MCF 10A (cell line): ENCODE measurements around the gene CAPN15. TPM values are rescaled to one million over a fixed set of nuclear protein-coding genes. Genes with fewer than 3 reads are reported as not detected.
"Not testable (repeated sequence)": the region's sequence is repeated elsewhere in the genome, so short reads cannot be mapped to it uniquely, and the experiment has no call there.

Experiments
- BruUV-seq: library from RNA; stranded (reverse); fragments of 400-500 nt; replicated peaks from 2 replicates; lab custom pipeline; 2021; lab: Mats Ljungman, UMichigan
- CTCF ChIA-PET: fragments of 300-600 bp; sonication (Branson Sonifier 250); formaldehyde crosslinking; extraction: SDS; loops from one replicate; lab custom pipeline; 2021; ENCODE audit warnings: antibody characterized with exemption, inconsistent platforms; lab: Yijun Ruan, JAX
- POLR2A ChIA-PET: fragments of 300-600, 350-650 bp; sonication (Branson Sonifier 250); formaldehyde crosslinking; extraction: SDS; loops from one replicate; lab custom pipeline; 2020; ENCODE audit warnings: antibody characterized with exemption, inconsistent platforms; lab: Yijun Ruan, JAX
- DNase-seq: peaks from one replicate; pipeline ENCODE4 v3.0.0-alpha.2; 2018; ENCODE audit not compliant: unreplicated experiment
- H3K27ac Mint-ChIP-seq: one replicate; pipeline ENCODE4 v1.8.0; 2022; ENCODE audit warnings: mild to moderate bottlenecking, low read depth, mixed read lengths; ENCODE audit not compliant: unreplicated experiment
- H3K27me3 Mint-ChIP-seq: one replicate; pipeline ENCODE4 v1.8.0; 2022; ENCODE audit warnings: mixed read lengths; ENCODE audit not compliant: insufficient read depth, unreplicated experiment
- H3K36me3 Mint-ChIP-seq: one replicate; pipeline ENCODE4 v1.8.0; 2022; ENCODE audit warnings: mild to moderate bottlenecking, moderate library complexity, mixed read lengths; ENCODE audit not compliant: insufficient read depth, unreplicated experiment
- H3K4me1 Mint-ChIP-seq: one replicate; pipeline ENCODE4 v1.8.0; 2022; ENCODE audit warnings: mixed read lengths; ENCODE audit not compliant: insufficient read depth, unreplicated experiment
- H3K4me3 Mint-ChIP-seq: one replicate; pipeline ENCODE4 v1.8.0; 2022; ENCODE audit warnings: mild to moderate bottlenecking, moderate library complexity, mixed read lengths; ENCODE audit not compliant: unreplicated experiment
- H3K9me3 Mint-ChIP-seq: one replicate; pipeline ENCODE4 v1.8.0; 2022; ENCODE audit warnings: mixed read lengths; ENCODE audit not compliant: unreplicated experiment
- intact Hi-C: fragments of 100-400 bp; cut with micrococcal nuclease; formaldehyde crosslinking; loops from 2 replicates; pipeline ENCODE4 v1.14.1; 2022
- total RNA-seq: library from RNA; stranded (reverse); gene quantifications from 2 replicates; pipeline ENCODE4 v1.2.3, GENCODE V29; 2022
- TF ChIP-seq, protein P1 (sequence below): fragments of 200-600 bp; IDR thresholded peaks from one replicate; pipeline ENCODE4 v1.8.0; 2022; ENCODE audit warnings: antibody characterized with exemption, mild to moderate bottlenecking; ENCODE audit not compliant: unreplicated experiment

CAPN15 gene
- total RNA-seq, 1 experiment from 2014 or later, result 81.1 TPM

GRCh38 chr16:505479-506245 is 21.9 kb upstream of the CAPN15 start:
- intact Hi-C loops, result no loop called here
- POLR2A ChIA-PET, result interaction anchor here (1.4 kb wide), 1 partner anchor 17 kb away, joined by 5 read pairs; no protein-coding TSS in a partner anchor
- DNase-seq, result no peak
- H3K4me1 Mint-ChIP-seq, result no peaks in the 10 kb centered on the region
- no TSS peak for BruUV-seq
- CTCF ChIA-PET, result interaction anchor here (0.9 kb wide), 1 partner anchor 15 kb away, joined by 4 read pairs; no protein-coding TSS in a partner anchor
- H3K27ac Mint-ChIP-seq, result no peak overlapping the region
- TF ChIP-seq, protein P1, sequence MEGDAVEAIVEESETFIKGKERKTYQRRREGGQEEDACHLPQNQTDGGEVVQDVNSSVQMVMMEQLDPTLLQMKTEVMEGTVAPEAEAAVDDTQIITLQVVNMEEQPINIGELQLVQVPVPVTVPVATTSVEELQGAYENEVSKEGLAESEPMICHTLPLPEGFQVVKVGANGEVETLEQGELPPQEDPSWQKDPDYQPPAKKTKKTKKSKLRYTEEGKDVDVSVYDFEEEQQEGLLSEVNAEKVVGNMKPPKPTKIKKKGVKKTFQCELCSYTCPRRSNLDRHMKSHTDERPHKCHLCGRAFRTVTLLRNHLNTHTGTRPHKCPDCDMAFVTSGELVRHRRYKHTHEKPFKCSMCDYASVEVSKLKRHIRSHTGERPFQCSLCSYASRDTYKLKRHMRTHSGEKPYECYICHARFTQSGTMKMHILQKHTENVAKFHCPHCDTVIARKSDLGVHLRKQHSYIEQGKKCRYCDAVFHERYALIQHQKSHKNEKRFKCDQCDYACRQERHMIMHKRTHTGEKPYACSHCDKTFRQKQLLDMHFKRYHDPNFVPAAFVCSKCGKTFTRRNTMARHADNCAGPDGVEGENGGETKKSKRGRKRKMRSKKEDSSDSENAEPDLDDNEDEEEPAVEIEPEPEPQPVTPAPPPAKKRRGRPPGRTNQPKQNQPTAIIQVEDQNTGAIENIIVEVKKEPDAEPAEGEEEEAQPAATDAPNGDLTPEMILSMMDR, result no peak
- no peaks in the 10 kb centered on the region for H3K27me3 Mint-ChIP-seq
- no peaks in the 10 kb centered on the region for H3K9me3 Mint-ChIP-seq
- no peak overlapping the region for H3K4me3 Mint-ChIP-seq
- H3K36me3 Mint-ChIP-seq, result peaks cover 21% of the 10 kb centered on the region

DNA sequence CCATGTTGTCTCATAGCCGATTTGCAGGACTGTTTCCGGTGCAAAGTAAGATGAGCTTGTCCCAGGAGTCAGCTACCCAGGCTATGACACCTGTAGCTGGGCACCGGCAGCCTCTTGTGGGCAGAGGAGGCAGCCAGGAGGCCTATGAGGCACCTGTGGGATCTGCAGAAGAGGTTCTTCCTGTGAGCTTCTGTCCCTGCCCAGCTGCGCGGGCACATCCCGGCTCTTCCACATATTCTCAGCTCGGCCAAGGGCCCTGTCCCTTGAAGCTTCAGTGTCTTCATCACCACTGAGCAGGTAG is 21.3 kb upstream of the CAPN15 start:
- ChIA-PET CTCF (interaction anchor here (0.9 kb wide), 1 partner anchor 14 kb away, joined by 4 read pairs; no protein-coding TSS in a partner anchor), POLR2A (no interaction called here)
- H3K27ac Mint-ChIP-seq, result no peak overlapping the region
- no peaks in the 10 kb centered on the region for H3K9me3 Mint-ChIP-seq
- DNase-seq, result no peak
- no peaks in the 10 kb centered on the region for H3K27me3 Mint-ChIP-seq
- no TSS peak for BruUV-seq
- no peaks in the 10 kb centered on the region for H3K4me1 Mint-ChIP-seq
- peaks cover 17% of the 10 kb centered on the region for H3K36me3 Mint-ChIP-seq
- intact Hi-C loops, result no loop called here
- no peak overlapping the region for H3K4me3 Mint-ChIP-seq
- TF ChIP-seq, protein P1, result no peak

GRCh38 chr16:507527-507926 is 20.0 kb upstream of the CAPN15 start:
- BruUV-seq, intact Hi-C loops, H3K27ac Mint-ChIP-seq, H3K9me3 Mint-ChIP-seq, H3K4me3 Mint-ChIP-seq, H3K4me1 Mint-ChIP-seq, H3K27me3 Mint-ChIP-seq, DNase-seq: not testable (repeated sequence)
- peaks cover 15% of the 10 kb centered on the region for H3K36me3 Mint-ChIP-seq
- CTCF ChIA-PET, result interaction anchor here (0.6 kb wide), 1 partner anchor 62 kb away, joined by 3 read pairs; no protein-coding TSS in a partner anchor
- POLR2A ChIA-PET, result interaction anchor here (0.9 kb wide), 1 partner anchor 17 kb away, joined by 3 read pairs; no protein-coding TSS in a partner anchor

DNA sequence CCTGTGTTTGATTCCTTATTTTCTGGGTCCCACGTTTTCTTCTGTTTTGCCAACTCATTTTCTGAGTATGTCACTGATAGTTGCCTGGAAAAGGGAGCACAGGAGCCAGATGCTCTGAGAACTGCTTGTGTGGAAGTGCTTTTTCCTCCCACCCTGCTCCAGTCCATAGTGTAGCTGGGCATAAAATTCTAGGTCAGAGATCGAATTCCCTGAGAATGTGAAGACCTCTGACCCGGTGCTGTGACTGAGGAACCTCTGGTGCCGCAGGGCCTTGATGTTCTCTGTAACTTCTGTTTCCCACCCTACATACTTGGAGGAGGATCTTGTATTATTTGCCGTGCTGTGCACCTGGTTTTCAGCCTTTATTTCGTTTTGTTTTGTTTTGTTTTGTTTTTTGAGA is 19.5 kb upstream of the CAPN15 start:
- H3K27ac Mint-ChIP-seq, result no peak overlapping the region
- H3K27me3 Mint-ChIP-seq, result no peaks in the 10 kb centered on the region
- H3K36me3 Mint-ChIP-seq, result peaks cover 14% of the 10 kb centered on the region
- no peak overlapping the region for H3K4me3 Mint-ChIP-seq
- ChIA-PET POLR2A (interaction anchor here (0.9 kb wide), 1 partner anchor 16 kb away, joined by 3 read pairs; no protein-coding TSS in a partner anchor), CTCF (interaction anchor here (0.6 kb wide), 1 partner anchor 63 kb away, joined by 3 read pairs; no protein-coding TSS in a partner anchor)
- H3K9me3 Mint-ChIP-seq, result no peaks in the 10 kb centered on the region
- intact Hi-C loops, result no loop called here
- TF ChIP-seq, protein P1, result no peak
- H3K4me1 Mint-ChIP-seq, result no peaks in the 10 kb centered on the region
- no TSS peak for BruUV-seq
- no peak for DNase-seq
